ENCODE measurements around the gene NCR1.

GRCh38 chr19:54955376-54955775, 49.4 kb downstream of the NCR1 start:
- TF ChIP-seq CTCF (IDR thresholded peaks at IDR 0.05; ENCODE audit: low read depth, low read length) (no peak), EZH2phosphoT487 (IDR thresholded peaks at IDR 0.05; ENCODE audit: low read depth) (no peak)
